ENCODE measurements around the gene ACOT6. TPM values are rescaled to one million over a fixed set of nuclear protein-coding genes. Genes with fewer than 3 reads are reported as not detected.

Gene ACOT6
- polyA plus RNA-seq, 3 donors, result not detected

- H3K9me3 ChIP-seq (replicated peaks in 1 of 2; ENCODE audit: control insufficient read depth in 1 of 2, insufficient read depth in 1 of 2, low read length in 2 of 2), result no peaks in the 10 kb centered on the region
- peak; percentile 13 to 50 (median 23) for DNase-seq
- no peak overlapping the region for H2AFZ ChIP-seq (ENCODE audit: insufficient read depth, low read depth, low read length, poor library complexity, severe bottlenecking)
- no peaks in the 10 kb centered on the region for H3K36me3 Mint-ChIP-seq
- no peak overlapping the region for H3K4me2 ChIP-seq (replicated peaks; ENCODE audit: extremely low read depth, low read length, poor library complexity, severe bottlenecking)
- peaks cover 9% of the 10 kb centered on the region for H3K4me1 Mint-ChIP-seq
- H3K27ac ChIP-seq (ENCODE audit: low read depth in 1 of 2, low read length in 2 of 2), result no peak overlapping the region
- H3K4me1 ChIP-seq (ENCODE audit: control insufficient read depth in 1 of 2, insufficient read depth in 2 of 2, low read length in 2 of 2), result no peaks in the 10 kb centered on the region
- peak overlapping the region in 2 of 7 donors; percentile 43 to 70 for H3K27ac Mint-ChIP-seq
- no peak for TF ChIP-seq CTCF (IDR thresholded peaks at IDR 0.05)
- intact Hi-C loops (cut with micrococcal nuclease), result no loop called here
- peaks cover 0 to 12% (median 3%) of the 10 kb centered on the region in 7 donors for H3K9me3 Mint-ChIP-seq
- H3K4me3 ChIP-seq (replicated peaks in 1 of 3; ENCODE audit: low read depth in 2 of 3, low read length in 3 of 3), result no peak overlapping the region
- no CpG with 5 or more reads among the region's 2 CpGs for WGBS (ENCODE audit: insufficient coverage)
- no peak overlapping the region for H3K9ac ChIP-seq (ENCODE audit: insufficient read depth, low read length, poor library complexity, severe bottlenecking)
- H3K36me3 ChIP-seq (replicated peaks in 1 of 2; ENCODE audit: control insufficient read depth in 1 of 2, insufficient read depth in 2 of 2, low read length in 2 of 2), result no peaks in the 10 kb centered on the region
- H4K20me1 ChIP-seq (ENCODE audit: insufficient read depth, low read length), result no peaks in the 10 kb centered on the region
- no peak overlapping the region for H3K4me3 Mint-ChIP-seq
- H3K27me3 Mint-ChIP-seq (ENCODE audit: low read depth in 3 of 3), result peaks cover 0 to 1% (median 0%) of the 10 kb centered on the region in 3 donors
- no peaks in the 10 kb centered on the region for H3K27me3 ChIP-seq (ENCODE audit: control insufficient read depth in 2 of 2, insufficient read depth in 2 of 2, low read length in 2 of 2)
- H3K79me2 ChIP-seq (ENCODE audit: insufficient read depth, low read length), result no peaks in the 10 kb centered on the region
These were observed 14.8 kb downstream of the ACOT6 start for GRCh38 chr14:73627151-73627558.

- no peak overlapping the region for H3K27ac Mint-ChIP-seq
- no peak overlapping the region for H3K4me2 ChIP-seq (replicated peaks; ENCODE audit: extremely low read depth, low read length, poor library complexity, severe bottlenecking)
These were observed 17.9 kb downstream of the ACOT6 start for GRCh38 chr14:73630009-73630780.

More at GRCh38 chr14:73630009-73630780, 17.9 kb downstream of the ACOT6 start:
- H3K4me1 ChIP-seq (ENCODE audit: control insufficient read depth in 1 of 2, insufficient read depth in 2 of 2, low read length in 2 of 2), result peaks cover 17% of the 10 kb centered on the region in 2 donors
- DNase-seq, result no peak
- 100% methylated on average over 2 of the region's 10 CpGs for WGBS (ENCODE audit: insufficient coverage)
- no peaks in the 10 kb centered on the region for H4K20me1 ChIP-seq (ENCODE audit: insufficient read depth, low read length)
- H3K27ac ChIP-seq (ENCODE audit: low read depth in 1 of 2, low read length in 2 of 2), result no peak overlapping the region
- H3K4me3 ChIP-seq (replicated peaks in 1 of 3; ENCODE audit: low read depth in 2 of 3, low read length in 3 of 3), result no peak overlapping the region
- Mint-ChIP-seq H3K9me3 (peaks cover 0 to 2% (median 0%) of the 10 kb centered on the region in 7 donors), H3K4me3 (no peak overlapping the region), H3K27me3 (ENCODE audit: low read depth in 3 of 3) (peaks cover 8 to 22% (median 19%) of the 10 kb centered on the region in 3 donors), H3K36me3 (no peaks in the 10 kb centered on the region), H3K4me1 (peaks cover 14% of the 10 kb centered on the region)
- no peak overlapping the region for H3K9ac ChIP-seq (ENCODE audit: insufficient read depth, low read length, poor library complexity, severe bottlenecking)
- no peaks in the 10 kb centered on the region for H3K79me2 ChIP-seq (ENCODE audit: insufficient read depth, low read length)
- TF ChIP-seq CTCF (IDR thresholded peaks at IDR 0.05), result no peak
- H2AFZ ChIP-seq (ENCODE audit: insufficient read depth, low read depth, low read length, poor library complexity, severe bottlenecking), result no peak overlapping the region
- H3K27me3 ChIP-seq (ENCODE audit: control insufficient read depth in 2 of 2, insufficient read depth in 2 of 2, low read length in 2 of 2), result peaks cover 0 to 17% of the 10 kb centered on the region in 2 donors
- intact Hi-C loops (cut with micrococcal nuclease), result loop anchor here in 1 of 2 donors (5.0 to 10.0 kb wide), 2 partner anchors 123 to 335 kb away; no protein-coding TSS in a partner anchor
- no peaks in the 10 kb centered on the region for H3K36me3 ChIP-seq (replicated peaks in 1 of 2; ENCODE audit: control insufficient read depth in 1 of 2, insufficient read depth in 2 of 2, low read length in 2 of 2)
- no peaks in the 10 kb centered on the region for H3K9me3 ChIP-seq (replicated peaks in 1 of 2; ENCODE audit: control insufficient read depth in 1 of 2, insufficient read depth in 1 of 2, low read length in 2 of 2)
